EL (cell line): ENCODE measurements around the gene ZNF624.
"Not testable (repeated sequence)": the region's sequence is repeated elsewhere in the genome, so short reads cannot be mapped to it uniquely, and the experiment has no call there.

Source experiments
- DNase-seq: peaks from one replicate; pipeline ENCODE4 v3.0.0-alpha.2; 2016

ZNF624 gene

DNA sequence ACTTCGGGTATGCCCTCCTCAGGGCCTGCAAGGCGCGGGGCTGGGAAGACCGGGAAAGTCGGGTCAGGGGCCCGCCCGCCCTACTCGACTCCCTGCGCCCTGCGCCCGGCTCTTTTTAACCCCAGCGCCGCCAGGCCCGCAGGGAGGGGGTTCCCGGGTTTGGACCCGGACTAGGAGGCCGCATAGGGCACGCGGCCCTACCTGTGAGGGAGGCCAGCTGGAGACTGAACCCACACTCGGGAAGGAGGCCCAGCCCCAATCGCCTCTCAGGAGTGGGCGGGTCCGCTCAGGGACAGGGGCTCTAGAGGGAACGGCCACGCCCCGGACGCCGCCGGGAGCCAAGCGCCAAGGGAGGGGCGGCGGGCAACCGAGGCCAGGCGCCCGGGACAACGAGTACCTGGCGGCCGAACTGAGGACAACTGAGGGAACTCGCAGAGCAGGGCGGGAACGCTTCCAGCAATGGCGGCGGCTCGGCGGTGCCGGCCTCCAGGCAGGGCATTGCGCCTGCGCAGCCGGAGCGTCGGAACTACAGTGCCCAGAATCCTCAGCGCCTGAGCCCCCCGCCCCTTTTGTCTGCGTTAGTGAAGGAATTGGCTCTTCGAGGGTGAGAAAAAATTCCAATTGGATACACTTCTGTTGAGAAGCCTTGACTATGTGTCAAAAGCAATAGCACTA lies at the start of gene ZNF624:
Gene ZNF624 (minus strand): TSS at position 484 of the 675 bp plus-strand sequence.
- DNase-seq: peak; percentile 92

DNA sequence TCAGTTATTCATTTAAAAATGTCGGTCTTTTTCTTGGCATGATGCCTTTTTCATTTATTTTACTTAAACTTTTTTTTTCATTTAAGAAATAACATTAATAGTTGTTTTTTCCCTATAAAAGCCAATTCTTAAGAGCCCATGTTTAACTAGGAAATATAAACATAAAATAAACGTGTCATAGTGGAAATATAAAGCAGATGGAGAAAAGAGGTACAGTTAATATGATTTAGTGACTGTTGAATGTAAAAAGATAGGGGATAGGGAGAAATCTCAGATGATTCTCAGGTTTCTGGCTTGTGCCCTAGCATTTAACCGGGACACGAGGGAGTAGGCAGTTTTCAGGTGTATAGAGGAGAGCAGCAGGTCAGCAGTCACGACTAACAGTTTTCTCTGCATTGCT lies 44.0 kb upstream of the ZNF624 start:
- DNase-seq: not testable (repeated sequence)

DNA sequence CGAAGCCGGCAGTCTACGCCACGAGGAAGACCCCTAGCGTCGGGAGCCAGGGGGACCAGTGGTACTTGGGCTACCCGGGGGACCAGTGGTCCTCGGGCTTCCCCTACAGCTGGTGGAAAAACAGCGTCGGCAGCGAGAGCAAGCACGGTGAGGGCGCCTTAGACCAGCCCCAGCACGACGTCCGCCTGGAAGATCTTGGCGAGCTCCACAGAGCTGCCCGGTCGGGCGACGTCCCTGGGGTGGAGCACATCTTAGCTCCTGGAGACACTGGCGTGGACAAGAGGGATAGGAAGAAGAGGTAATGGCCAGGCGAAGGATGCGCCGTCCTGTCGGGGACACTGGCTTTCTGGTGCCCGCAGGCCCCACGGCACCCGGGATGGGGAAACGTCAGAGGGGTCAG lies 36.8 kb upstream of the ZNF624 start:
- DNase-seq: not testable (repeated sequence)

DNA sequence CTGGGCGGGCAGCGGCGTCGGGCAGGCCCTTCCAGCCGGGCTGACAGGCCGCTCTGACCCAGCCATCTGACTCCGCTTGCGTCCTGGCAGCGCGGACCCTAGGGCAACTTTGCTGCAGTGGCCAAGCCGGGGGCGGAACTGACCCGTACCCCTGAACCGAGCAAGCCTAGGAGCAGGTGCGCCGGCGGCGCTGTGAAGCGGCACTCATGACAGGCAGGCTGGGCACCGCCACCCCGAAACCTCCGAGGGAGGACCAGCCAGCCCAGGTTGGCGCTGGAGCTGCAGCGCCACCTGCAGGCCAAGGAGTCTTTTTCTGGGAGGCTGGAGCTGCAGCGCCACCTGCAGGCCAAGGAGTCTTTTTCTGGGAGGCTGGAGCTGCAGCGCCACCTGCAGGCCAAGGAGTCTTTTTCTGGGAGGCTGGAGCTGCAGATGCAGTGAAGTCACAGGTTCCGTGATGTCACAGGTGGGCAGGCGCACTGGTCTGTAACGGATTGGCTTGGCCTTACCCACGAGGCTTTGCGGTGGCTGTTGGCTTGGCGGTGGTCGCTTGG lies 36.2 kb upstream of the ZNF624 start, which contains the start of gene CCDC144A:
Gene CCDC144A (plus strand): TSS at position 511 of the 551 bp plus-strand sequence. CDS start 160 bp downstream, outside the sequence.
- DNase-seq: not testable (repeated sequence)

DNA sequence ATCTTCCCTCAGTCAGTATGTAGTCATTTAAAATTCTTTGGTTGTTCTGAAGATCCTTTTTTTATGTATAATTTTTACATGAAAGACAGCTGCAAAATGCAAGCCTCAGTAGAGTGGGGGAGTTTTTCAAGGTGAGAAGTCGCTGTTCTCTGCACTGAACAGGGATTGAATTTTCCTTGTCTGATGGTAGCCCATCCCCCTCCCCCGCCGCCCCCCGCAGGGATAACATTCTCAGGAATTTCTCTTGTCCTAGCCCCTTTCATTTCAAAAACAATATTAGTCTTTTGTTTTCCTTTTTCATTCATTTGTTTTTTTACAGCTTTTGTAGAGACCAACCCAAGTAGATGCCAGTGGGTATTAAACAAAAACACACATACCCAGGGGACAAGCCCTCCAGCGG lies 33.5 kb upstream of the ZNF624 start:
- not testable (repeated sequence) for DNase-seq

DNA sequence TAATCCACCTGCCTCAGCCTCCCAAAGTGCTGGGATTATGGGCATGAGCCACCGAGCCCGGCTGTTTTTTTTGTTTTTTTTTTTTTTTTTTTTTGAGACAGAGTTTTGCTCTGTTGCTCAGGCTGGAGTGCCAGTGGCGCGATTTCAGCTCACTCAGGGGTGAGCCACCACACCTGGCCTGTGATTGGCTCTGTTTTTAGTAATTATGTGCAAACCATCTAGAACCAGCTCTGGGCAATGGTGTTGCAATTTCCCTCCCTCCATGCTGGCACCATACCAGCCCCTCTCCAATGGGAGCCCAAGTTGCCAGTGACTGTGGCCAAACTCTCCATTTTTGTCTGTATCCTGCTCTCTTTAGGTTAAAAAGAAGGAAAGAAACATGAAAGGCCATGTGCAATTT lies 32.4 kb upstream of the ZNF624 start:
- not testable (repeated sequence) for DNase-seq

DNA sequence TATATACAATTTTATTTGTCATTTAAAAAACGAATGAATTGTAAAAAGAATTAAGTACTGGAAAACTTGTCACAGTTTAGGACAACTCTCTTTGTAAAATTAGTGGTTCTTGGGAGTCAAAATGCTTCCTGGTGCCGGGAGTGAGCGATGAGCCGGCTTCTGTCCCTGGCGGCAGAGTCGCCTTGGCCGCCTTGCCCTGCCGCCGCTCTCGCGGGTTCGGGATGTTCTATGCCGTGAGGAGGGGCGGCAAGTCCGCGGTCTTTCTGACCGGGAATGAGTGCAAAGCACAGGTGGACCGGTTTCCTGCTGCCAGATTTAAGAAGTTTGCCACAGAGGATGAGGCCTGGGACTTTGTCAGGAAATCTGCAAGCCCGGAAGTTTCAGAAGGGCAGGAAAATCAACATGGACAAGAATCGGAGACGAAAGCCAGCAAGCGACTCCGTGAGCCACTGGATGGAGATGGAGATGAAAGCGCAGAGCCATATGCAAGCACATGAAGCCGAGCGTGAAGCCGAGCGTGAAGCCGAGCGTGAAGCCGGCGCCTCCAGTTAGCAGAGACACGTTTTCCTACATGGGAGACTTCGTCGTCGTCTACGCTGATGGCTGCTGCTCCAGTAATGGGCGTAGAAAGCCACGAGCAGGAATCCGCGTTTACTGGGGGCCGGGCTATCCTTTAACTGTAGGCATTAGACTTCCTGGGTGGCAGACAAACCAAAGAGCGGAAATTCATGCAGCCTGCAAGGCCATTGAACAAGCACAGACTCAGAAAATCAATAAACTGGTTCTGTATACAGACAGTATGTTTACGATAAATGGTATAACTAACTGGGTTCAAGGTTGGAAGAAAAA lies 29.9 kb upstream of the ZNF624 start:
- DNase-seq: not testable (repeated sequence)

DNA sequence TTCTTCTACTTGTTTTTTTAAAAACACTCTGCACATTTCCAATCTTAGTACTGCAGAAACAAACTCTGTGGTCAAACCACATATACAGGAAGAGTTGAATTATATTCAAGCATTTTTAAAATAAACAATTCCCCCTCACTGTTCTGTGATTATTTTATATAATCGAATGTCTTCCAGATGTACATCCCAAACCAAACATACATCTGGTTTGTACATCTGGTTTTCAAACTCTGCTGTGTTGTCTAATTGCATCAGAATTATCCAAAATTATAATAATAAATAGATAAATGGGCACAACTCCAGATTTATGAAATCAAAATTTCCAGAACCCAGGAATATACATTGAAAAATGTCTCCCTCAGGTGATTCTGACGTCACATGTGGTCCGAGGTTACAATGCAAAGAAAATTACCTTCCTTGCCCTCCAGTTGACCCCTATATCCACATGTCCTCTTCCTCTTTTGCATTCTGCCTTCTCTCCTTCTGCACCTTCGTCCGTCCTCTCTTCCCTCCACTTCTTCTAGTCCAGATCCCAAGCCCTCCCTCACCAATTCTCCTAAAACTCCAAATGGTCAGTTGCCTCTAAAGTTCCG lies 23.1 kb upstream of the ZNF624 start:
- no peak for DNase-seq

DNA sequence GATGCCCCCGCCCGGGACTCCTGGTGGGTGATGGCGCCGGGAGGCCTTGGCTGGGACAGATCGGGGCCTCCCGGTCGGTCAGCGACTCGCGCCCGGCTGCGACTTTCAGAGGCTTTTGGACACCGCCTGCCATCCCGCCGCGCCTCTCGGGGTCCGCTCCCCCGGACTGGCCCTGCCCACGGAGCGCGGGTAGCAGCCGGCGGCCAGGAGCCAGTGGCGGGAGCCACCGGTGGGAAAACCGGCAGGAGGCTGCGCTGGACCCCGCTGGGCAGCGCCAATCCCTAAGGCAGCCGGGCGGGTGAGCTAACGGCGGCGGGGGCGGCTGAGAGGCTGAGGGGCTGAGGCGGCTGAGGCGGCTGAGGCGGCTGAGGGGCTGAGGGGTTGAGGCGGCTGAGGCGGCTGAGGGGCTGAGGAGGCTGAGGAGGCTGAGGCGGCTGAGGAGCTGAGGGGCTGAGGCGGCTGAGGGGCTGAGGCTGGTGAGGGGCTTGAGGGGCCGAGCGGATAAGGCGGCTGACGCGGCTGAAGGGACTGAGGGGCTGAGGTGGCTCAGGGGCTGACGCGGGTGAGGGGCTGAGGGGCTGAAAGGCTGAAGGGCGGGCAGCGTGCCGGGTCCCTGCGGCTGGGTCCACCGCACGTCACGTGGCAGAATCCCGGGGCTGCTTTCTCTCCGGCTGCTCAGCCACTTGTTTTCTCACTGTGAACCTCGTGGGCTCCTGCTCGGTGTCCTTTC lies 13.4 kb upstream of the ZNF624 start:
- DNase-seq: not testable (repeated sequence)

DNA sequence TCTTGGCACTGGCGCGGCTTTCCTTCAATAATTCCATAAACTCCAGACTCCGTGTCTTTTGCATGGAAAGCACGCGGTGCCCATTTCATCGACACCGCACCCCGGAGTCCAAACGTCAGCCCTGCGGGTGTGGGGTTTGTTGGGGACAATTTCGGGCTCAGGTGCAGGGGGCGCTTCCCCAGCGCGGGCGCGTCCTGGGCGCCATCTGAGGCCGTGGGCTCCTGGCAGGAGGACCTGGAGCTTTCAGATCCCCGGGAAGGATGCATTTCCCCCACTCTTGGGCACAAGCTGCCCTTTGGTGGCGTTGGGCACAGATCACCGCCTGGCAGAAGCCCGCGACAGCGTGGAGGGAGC lies 12.9 kb upstream of the ZNF624 start:
- not testable (repeated sequence) for DNase-seq

DNA sequence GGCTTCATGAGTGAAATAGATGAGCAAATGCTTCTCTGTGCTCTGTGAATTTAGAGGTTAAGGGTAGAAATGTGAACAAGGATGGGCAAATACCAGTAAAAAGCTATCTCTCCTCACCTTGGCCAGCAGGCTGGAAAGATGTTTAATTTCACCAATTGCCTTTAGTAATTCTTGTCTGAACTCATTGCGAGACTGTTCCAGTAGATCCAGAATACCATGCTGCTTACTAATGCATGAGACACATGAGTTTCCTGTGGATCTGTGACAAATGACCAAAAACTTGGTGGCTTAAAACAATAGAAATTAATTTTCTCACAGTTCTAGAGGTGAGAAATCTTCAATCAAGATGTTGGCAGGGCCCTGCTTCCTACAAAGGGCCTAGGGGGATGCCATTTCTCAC lies 9.3 kb upstream of the ZNF624 start:
- DNase-seq: peak; percentile 7

DNA sequence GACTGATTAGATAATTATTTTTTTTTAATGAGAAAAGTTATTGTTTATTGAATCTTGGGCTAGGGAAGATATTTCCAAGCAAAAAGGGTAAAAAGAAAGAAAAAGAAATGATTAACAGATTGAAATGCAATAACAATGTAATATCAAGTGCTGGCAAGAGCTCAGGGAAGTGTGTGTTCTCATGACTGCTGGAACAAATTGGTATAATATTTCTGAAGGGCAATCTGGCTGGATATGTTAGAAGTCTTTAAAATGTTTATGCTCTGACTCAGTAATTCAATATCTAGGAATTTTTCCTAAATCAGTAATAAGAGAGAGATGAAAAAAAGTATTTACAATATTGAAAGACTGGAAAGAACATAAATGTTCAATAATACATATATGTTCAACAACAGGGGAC lies 7.6 kb upstream of the ZNF624 start:
- DNase-seq: no peak

DNA sequence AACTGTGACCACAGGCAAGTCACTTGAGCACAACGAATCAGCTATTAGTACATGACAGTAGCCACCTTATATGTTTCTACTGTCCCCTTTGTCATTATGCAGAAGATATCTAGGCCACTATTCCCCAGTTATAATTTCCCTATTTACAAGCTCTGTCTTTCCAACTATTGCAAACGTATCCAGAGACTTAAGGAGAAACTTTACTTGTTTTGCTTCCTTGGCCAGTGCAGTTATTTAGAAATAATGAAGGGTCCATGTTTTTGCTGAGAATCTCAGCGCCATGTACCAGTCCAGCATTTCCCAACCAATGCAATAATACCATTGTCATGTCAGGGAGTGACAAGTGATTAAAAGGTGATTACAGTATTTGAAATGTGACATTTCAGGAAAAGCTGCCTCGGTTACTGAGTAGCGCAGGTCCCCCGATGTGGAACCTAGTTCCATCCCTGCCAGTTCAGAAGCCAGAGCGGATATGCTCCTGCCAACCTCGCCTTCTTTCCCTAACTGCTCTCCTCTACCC lies 743 bp downstream of the ZNF624 start:
- no peak for DNase-seq

DNA sequence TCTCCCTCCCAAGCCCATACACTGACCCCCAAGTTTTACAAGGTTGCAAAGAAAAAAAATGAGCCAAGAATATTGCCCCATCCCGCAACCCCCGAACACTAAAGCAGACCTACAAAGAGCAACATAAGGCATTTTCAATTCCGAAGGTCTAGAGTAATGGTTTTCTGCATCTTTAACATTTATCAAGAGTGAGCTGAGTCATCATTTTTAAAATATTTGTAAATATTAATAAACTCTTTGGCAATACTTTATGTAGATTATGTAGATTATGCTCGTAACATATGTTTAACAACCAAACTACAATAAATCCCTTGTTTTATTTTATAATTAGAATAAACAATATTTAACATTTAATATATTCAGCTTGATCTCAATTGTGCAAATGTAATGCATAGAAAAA lies 1.4 kb downstream of the ZNF624 start:
- DNase-seq: no peak

DNA sequence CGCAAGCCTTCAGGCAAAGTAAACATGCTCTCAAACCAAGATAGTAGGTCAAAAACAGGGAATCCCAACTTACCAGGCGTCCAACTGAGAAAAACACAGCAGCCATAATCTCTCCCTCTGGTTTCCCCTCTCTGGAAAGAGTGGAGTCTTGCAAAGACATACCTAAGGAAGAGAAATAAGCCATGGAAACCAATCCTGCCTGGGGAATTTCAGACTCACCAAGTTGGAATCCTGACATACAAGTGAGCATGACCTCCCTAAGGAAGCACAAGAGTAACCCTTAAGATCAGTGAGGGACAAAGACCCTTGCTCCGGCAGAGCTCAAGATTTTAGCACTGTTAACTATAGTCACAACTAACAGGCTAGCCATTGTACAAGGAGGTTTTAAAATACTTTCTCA lies 4.1 kb downstream of the ZNF624 start:
- DNase-seq: no peak

DNA sequence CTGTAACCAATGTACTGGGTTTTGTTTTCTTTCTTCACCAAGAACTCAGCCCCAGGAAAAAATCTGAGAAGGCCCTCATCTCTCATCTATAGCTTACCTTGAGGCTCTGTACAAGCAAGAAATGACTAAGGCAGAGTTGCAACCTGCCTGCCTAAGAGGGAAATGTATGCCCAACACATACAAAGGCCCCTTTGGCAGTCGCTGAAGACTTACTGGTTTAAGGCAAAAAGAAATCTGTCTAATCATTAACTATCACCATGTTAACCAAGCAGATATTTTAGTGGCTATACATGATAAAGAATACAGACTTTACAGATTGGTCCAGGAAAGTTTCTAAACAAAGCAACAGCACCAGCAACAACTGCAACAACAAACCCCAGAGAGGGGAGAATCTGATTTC lies 14.2 kb downstream of the ZNF624 start:
- no peak for DNase-seq

DNA sequence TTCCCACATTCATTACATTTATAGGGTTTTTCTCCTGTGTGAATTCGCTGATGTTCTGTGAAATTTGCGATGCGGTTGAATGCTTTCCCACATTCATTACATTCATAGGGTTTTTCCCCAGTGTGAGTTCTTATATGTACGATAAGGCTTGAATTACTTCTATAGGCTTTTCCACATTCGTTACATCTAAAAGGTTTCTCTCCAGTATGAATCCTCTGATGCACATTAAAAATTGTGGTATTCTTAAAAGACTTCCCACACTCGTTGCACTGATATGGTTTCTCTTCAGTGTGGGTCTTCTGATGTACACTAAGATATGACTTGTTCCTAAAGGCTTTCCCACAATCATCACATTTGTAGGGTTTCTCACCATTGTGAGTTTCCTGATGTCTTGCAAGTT lies 30.4 kb downstream of the ZNF624 start:
- DNase-seq: no peak

DNA sequence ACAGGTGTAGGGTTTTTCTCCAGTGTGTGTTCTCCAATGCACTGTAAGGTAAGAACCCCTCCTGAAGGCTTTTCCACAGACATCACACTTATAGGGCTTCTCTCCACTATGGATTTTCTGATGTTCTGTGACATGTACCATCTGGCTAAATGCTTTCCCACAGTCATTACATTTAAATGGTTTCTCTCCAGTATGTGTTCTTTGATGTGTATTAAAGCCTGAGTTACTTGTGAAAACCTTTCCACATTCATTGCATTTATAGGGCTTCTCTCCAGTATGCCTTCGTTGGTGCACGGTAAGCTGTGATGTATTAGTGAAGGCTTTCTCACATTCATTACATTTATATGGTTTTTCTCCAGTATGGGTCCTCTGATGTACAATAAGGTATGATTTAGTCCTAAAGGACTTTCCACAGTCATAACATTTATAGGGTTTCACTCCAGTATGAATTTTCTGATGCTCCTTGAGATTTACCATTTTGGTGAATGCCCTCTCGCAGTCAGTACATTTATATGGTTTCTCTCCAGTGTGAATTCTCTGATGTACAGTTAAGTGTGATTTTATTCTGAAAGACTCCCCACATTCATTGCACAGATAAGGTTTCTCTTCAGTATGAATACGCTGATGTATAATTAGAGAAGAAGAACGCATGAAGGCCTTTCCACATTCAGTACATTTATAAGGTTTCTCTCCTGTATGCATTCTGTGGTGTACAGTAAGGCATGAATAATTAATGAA lies 30.9 kb downstream of the ZNF624 start:
- no peak for DNase-seq

DNA sequence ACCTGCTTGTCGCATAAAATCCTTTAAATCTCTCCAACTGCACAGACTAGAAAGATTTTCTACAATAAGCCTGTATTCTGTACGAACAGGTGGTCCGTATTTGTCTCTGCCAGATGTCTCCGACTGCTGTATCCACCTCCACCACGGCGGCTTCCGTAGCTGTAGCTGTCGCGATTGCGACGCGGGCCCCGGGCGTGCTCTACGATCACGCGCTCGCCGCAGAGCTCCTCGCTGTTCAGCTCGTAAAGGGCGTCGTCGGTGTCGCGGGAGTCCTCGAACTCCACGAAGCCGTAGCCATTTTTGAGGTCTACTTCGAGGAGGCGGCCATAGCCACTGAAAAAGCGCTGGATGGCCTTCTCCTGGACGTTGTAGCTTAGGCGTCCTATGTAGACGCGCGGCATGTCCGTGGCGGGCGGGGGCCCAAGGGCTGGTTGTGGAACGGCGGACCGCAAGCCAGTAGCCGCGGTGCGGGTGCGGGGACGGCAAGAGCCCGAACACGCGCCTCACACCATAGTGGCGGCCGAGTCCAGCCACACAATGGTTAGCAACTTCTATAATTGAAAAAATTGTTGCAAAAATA lies 36.1 kb downstream of the ZNF624 start:
- DNase-seq: no peak

DNA sequence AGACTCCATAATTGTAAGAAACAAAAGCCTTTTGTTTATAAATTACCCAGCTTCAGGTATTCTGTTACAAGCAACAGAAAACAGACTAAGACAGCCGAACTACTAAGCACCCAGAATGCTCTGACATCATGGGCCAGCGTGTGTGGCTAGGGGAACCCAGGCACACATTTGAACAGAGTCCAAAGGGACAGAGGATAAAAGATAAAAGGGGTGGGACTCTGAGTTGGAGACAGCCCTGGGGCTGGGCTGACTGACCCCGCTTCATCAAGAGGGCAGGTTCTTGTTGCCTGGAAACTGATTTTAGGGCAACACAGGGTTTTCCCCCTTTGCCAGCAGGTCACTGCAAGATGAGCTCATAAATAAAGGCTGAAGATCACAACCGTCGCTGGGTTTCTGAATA lies 54.1 kb downstream of the ZNF624 start:
- no peak for DNase-seq

DNA sequence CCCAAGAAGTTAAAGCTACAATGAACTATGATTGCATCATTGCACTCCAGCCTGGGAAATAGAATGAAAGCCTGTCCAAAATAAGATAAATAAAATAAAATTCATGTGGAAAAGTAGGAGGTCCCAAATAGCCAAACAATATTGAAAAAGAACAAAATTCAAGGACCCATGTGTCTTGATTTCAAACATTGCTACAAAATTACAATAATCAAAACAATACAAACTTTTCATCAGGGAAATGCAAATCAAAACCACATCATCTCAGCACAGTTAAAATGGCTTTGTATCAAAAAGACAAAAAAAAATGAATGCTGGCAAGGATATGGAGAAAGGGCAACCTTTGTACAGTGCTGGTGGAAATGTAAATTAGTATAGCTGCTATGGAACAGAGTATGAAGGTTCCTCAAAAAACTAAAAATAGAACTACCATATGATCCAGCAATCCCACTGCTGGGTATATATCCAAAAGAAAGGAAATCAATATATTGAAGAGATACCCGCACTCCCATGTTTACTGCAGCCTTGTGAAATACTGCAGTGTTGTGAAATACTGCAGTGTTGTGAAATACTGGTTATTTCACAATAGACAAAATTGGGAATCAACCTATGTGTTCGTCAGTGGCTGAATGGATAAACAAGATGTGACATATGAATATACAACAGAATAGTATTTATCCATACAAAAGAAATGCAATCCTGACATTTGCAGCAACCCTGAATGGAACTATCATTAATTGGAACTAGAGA lies 60.1 kb downstream of the ZNF624 start:
- no peak for DNase-seq
